OCI-LY7 (cell line): ENCODE data around the gene SLC1A3. TPM values are rescaled to one million over a fixed set of nuclear protein-coding genes. Genes with fewer than 3 reads are reported as not detected.
"Not testable (repeated sequence)": the region's sequence is repeated elsewhere in the genome, so short reads cannot be mapped to it uniquely, and the experiment has no call there.

Experiments used
- BruUV-seq: library from RNA; stranded (reverse); fragments of 400-500 nt; replicated peaks from 2 replicates; lab custom pipeline; 2021; lab: Mats Ljungman, UMichigan
- CTCF ChIA-PET: fragments of 300-600 bp; sonication (Branson Sonifier 250); formaldehyde crosslinking; loops from one replicate; lab custom pipeline; 2022; ENCODE audit warnings: antibody characterized with exemption; ENCODE audit not compliant: unreplicated experiment; lab: Charles Lee
- POLR2A ChIA-PET: fragments of 300-600 bp; sonication (Branson Sonifier 250); formaldehyde crosslinking; loops from one replicate; lab custom pipeline; 2022; ENCODE audit warnings: antibody characterized with exemption; lab: Charles Lee
- DNase-seq: peaks from one replicate; pipeline ENCODE4 v3.0.0-alpha.2; 2015; ENCODE audit warnings: low spot score
- H2AFZ ChIP-seq: fragments of 200-600 bp; sonication (generic), shearing (Covaris generic); 2 replicates; pipeline ENCODE4 v1.6.1; 2014; ENCODE audit warnings: mild to moderate bottlenecking, antibody characterized with exemption, low read length, moderate library complexity
- H3K27ac ChIP-seq: fragments of 200-600 bp; sonication (generic); 2 replicates; pipeline ENCODE4 v1.5.1; 2014; ENCODE audit warnings: mixed run types, low read depth, mild to moderate bottlenecking, moderate library complexity, low read length, inconsistent platforms; ENCODE audit not compliant: poor library complexity, severe bottlenecking
- H3K36me3 ChIP-seq: fragments of 200-600 bp; sonication (generic); 2 replicates; pipeline ENCODE4 v1.6.1; 2014; ENCODE audit warnings: mild to moderate bottlenecking, antibody characterized with exemption, low read length, moderate library complexity, mixed read lengths; ENCODE audit not compliant: insufficient read depth
- H3K4me1 ChIP-seq: fragments of 200-600 bp; sonication (generic); 2 replicates; pipeline ENCODE4 v1.5.1; 2014; ENCODE audit warnings: mild to moderate bottlenecking, low read length; ENCODE audit not compliant: insufficient read depth, poor library complexity, severe bottlenecking
- H3K4me2 ChIP-seq: fragments of 200-600 bp; sonication (generic); 2 replicates; pipeline ENCODE4 v1.6.1; 2014; ENCODE audit warnings: mild to moderate bottlenecking, low read length
- H3K4me3 ChIP-seq: fragments of 200-600 bp; sonication (generic); 2 replicates; pipeline ENCODE4 v1.5.1; 2014; ENCODE audit warnings: mild to moderate bottlenecking, low read depth, low read length; ENCODE audit not compliant: poor library complexity, severe bottlenecking
- H3K79me2 ChIP-seq: fragments of 200-600 bp; sonication (generic); 2 replicates; pipeline ENCODE4 v1.6.1; 2016; ENCODE audit warnings: low read depth, mild to moderate bottlenecking, low read length, moderate library complexity, mixed read lengths; ENCODE audit not compliant: insufficient read depth
- H3K9me2 ChIP-seq: fragments of 200-600 bp; sonication (generic); 2 replicates; pipeline ENCODE4 v1.6.1; 2016; ENCODE audit warnings: mild to moderate bottlenecking, low read length, mixed read lengths; ENCODE audit not compliant: insufficient read depth
- H3K9me3 ChIP-seq: fragments of 200-600 bp; sonication (generic); 2 replicates; pipeline ENCODE4 v1.6.1; 2014; ENCODE audit warnings: mild to moderate bottlenecking, mixed run types, low read length, mixed read lengths
- H4K20me1 ChIP-seq: fragments of 200-600 bp; sonication (generic); 2 replicates; pipeline ENCODE4 v1.6.1; 2014; ENCODE audit warnings: mild to moderate bottlenecking, antibody characterized with exemption, low read length, moderate library complexity, mixed read lengths; ENCODE audit not compliant: insufficient read depth
- EZH2phosphoT487 ChIP-seq: fragments of 200-600 bp; sonication (generic); IDR thresholded peaks from 2 replicates; pipeline ENCODE4 v1.6.1; 2018; ENCODE audit warnings: low read depth, borderline replicate concordance, mild to moderate bottlenecking, mixed run types, antibody characterized with exemption, low read length, moderate library complexity, mixed read lengths
- intact Hi-C: fragments of 100-400 bp; cut with micrococcal nuclease; formaldehyde crosslinking; loops from one replicate; pipeline ENCODE4 v1.10.0; 2022; ENCODE audit not compliant: unreplicated experiment
- total RNA-seq, 2 experiments: library from RNA; depleted of rRNA in 1 of 2; stranded (reverse); fragments of >200 nt in 1 of 2; shearing (Covaris generic) in 1 of 2; gene quantifications; 2 replicates each; pipeline ENCODE4 v1.2.3, GENCODE V29; 2014 to 2022
- TF ChIP-seq, protein P1 (sequence below): fragments of 200-600 bp; sonication (generic); conservative IDR thresholded peaks from 2 replicates; pipeline ENCODE4 v1.5.1; 2014; ENCODE audit warnings: mild to moderate bottlenecking, antibody characterized with exemption, low read length, moderate library complexity, mixed read lengths

SLC1A3 gene
- total RNA-seq, 2 experiments from 2014 or later, result not detected

GRCh38 chr5:36643162-36643561, 36.8 kb downstream of the SLC1A3 start:
- H3K4me1 ChIP-seq, result no peaks in the 10 kb centered on the region
- no TSS peak for BruUV-seq

GRCh38 chr5:36643841-36644240, 37.4 kb downstream of the SLC1A3 start:
- H3K9me2 ChIP-seq, BruUV-seq, H2AFZ ChIP-seq, H3K4me2 ChIP-seq, intact Hi-C loops, CTCF ChIA-PET, H3K36me3 ChIP-seq, H3K4me3 ChIP-seq, DNase-seq, H4K20me1 ChIP-seq, H3K27ac ChIP-seq, H3K79me2 ChIP-seq, H3K4me1 ChIP-seq, H3K9me3 ChIP-seq: not testable (repeated sequence)
- POLR2A ChIA-PET, result interaction anchor here (0.6 kb wide), 1 partner anchor 34 kb away, joined by 4 read pairs; no protein-coding TSS in a partner anchor

More at GRCh38 chr5:36643162-36643561, 36.8 kb downstream of the SLC1A3 start:
- no peak overlapping the region for H3K4me2 ChIP-seq
- H2AFZ ChIP-seq, result no peak overlapping the region
- no peak for DNase-seq
- no peak overlapping the region for H3K4me3 ChIP-seq
- H3K9me2 ChIP-seq, result no peaks in the 10 kb centered on the region
- no peaks in the 10 kb centered on the region for H3K36me3 ChIP-seq
- CTCF ChIA-PET, result no interaction called here
- no peaks in the 10 kb centered on the region for H3K9me3 ChIP-seq
- intact Hi-C loops, result no loop called here
- no peak for TF ChIP-seq EZH2phosphoT487
- TF ChIP-seq, protein P1, sequence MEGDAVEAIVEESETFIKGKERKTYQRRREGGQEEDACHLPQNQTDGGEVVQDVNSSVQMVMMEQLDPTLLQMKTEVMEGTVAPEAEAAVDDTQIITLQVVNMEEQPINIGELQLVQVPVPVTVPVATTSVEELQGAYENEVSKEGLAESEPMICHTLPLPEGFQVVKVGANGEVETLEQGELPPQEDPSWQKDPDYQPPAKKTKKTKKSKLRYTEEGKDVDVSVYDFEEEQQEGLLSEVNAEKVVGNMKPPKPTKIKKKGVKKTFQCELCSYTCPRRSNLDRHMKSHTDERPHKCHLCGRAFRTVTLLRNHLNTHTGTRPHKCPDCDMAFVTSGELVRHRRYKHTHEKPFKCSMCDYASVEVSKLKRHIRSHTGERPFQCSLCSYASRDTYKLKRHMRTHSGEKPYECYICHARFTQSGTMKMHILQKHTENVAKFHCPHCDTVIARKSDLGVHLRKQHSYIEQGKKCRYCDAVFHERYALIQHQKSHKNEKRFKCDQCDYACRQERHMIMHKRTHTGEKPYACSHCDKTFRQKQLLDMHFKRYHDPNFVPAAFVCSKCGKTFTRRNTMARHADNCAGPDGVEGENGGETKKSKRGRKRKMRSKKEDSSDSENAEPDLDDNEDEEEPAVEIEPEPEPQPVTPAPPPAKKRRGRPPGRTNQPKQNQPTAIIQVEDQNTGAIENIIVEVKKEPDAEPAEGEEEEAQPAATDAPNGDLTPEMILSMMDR, result no peak
- H4K20me1 ChIP-seq, result no peaks in the 10 kb centered on the region
- POLR2A ChIA-PET, result no interaction called here
- no peaks in the 10 kb centered on the region for H3K79me2 ChIP-seq
- H3K27ac ChIP-seq, result no peak overlapping the region

GRCh38 chr5:36644727-36645126, 38.3 kb downstream of the SLC1A3 start:
- Histone ChIP-seq H3K36me3 (no peaks in the 10 kb centered on the region), H4K20me1 (no peaks in the 10 kb centered on the region), H3K9me2 (no peaks in the 10 kb centered on the region), H3K79me2 (no peaks in the 10 kb centered on the region), H3K4me2 (no peak overlapping the region), H3K4me1 (no peaks in the 10 kb centered on the region), H3K9me3 (no peaks in the 10 kb centered on the region), H3K27ac (no peak overlapping the region), H2AFZ (no peak overlapping the region), H3K4me3 (no peak overlapping the region)
- intact Hi-C loops, result no loop called here
- BruUV-seq, result no TSS peak
- no peak for TF ChIP-seq EZH2phosphoT487
- TF ChIP-seq, protein P1, result no peak
- no peak for DNase-seq
- ChIA-PET POLR2A (interaction anchor here (0.7 to 1.1 kb wide), 3 partner anchors 34 to 100 kb away, joined by 3 to 12 read pairs (median 5); no protein-coding TSS in a partner anchor), CTCF (no interaction called here)
